Measurements from ENCODE around the gene LRSAM1.
A peak's percentile ranks its signal among the peaks of the same experiment; 100 is the strongest.

Gene LRSAM1

GRCh38 chr9:127415657-127416056, 35.7 kb upstream of the LRSAM1 start:
- no peak overlapping the region for H3K4me3 ChIP-seq (ENCODE audit: low read length)
- H3K36me3 ChIP-seq (replicated peaks; ENCODE audit: insufficient read depth, low read length): no peaks in the 10 kb centered on the region
- no peak for TF ChIP-seq EZH2 (optimal IDR thresholded peaks at IDR 0.05; ENCODE audit: low read depth, low read length)
- TF ChIP-seq, protein P1, sequence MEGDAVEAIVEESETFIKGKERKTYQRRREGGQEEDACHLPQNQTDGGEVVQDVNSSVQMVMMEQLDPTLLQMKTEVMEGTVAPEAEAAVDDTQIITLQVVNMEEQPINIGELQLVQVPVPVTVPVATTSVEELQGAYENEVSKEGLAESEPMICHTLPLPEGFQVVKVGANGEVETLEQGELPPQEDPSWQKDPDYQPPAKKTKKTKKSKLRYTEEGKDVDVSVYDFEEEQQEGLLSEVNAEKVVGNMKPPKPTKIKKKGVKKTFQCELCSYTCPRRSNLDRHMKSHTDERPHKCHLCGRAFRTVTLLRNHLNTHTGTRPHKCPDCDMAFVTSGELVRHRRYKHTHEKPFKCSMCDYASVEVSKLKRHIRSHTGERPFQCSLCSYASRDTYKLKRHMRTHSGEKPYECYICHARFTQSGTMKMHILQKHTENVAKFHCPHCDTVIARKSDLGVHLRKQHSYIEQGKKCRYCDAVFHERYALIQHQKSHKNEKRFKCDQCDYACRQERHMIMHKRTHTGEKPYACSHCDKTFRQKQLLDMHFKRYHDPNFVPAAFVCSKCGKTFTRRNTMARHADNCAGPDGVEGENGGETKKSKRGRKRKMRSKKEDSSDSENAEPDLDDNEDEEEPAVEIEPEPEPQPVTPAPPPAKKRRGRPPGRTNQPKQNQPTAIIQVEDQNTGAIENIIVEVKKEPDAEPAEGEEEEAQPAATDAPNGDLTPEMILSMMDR (IDR thresholded peaks at IDR 0.05; ENCODE audit: low read length): no peak
- TF ChIP-seq EZH2phosphoT487 (IDR thresholded peaks at IDR 0.05; ENCODE audit: low read length): no peak
- H3K4me2 ChIP-seq (ENCODE audit: low read depth, low read length): no peak overlapping the region
- no peaks in the 10 kb centered on the region for H4K20me1 ChIP-seq (ENCODE audit: insufficient read depth, low read length)
- H3K4me1 ChIP-seq (ENCODE audit: low read length): no peaks in the 10 kb centered on the region
- H3K9ac ChIP-seq (ENCODE audit: low read length): no peak overlapping the region
- H3F3A ChIP-seq (ENCODE audit: insufficient read depth, low read length): no peaks in the 10 kb centered on the region
- no peak overlapping the region for H2AFZ ChIP-seq (ENCODE audit: low read length)
- no peak for DNase-seq
- no peaks in the 10 kb centered on the region for H3K9me3 ChIP-seq (replicated peaks; ENCODE audit: insufficient read depth, low read length)
- H3K79me2 ChIP-seq (ENCODE audit: low read length): no peaks in the 10 kb centered on the region
- no peaks in the 10 kb centered on the region for H3K27me3 ChIP-seq (replicated peaks; ENCODE audit: insufficient read depth, low read length)
- H3K9me2 ChIP-seq (replicated peaks; ENCODE audit: insufficient read depth, low read length): no peaks in the 10 kb centered on the region
- no peak overlapping the region for H3K27ac ChIP-seq (ENCODE audit: low read length)

- Histone ChIP-seq H3K79me2 (ENCODE audit: low read length) (peaks cover 3% of the 10 kb centered on the region), H3K36me3 (replicated peaks; ENCODE audit: insufficient read depth, low read length) (no peaks in the 10 kb centered on the region), H3K9ac (ENCODE audit: low read length) (no peak overlapping the region), H3K9me2 (replicated peaks; ENCODE audit: insufficient read depth, low read length) (no peaks in the 10 kb centered on the region), H3K4me2 (ENCODE audit: low read depth, low read length) (no peak overlapping the region), H3F3A (ENCODE audit: insufficient read depth, low read length) (no peaks in the 10 kb centered on the region), H4K20me1 (ENCODE audit: insufficient read depth, low read length) (no peaks in the 10 kb centered on the region), H3K4me3 (ENCODE audit: low read length) (no peak overlapping the region), H3K27me3 (replicated peaks; ENCODE audit: insufficient read depth, low read length) (no peaks in the 10 kb centered on the region), H2AFZ (ENCODE audit: low read length) (no peak overlapping the region), H3K9me3 (replicated peaks; ENCODE audit: insufficient read depth, low read length) (no peaks in the 10 kb centered on the region), H3K27ac (ENCODE audit: low read length) (no peak overlapping the region), H3K4me1 (ENCODE audit: low read length) (no peaks in the 10 kb centered on the region)
- no peak for DNase-seq
- no peak for TF ChIP-seq EZH2phosphoT487 (IDR thresholded peaks at IDR 0.05; ENCODE audit: low read length)
- no peak for TF ChIP-seq EZH2 (optimal IDR thresholded peaks at IDR 0.05; ENCODE audit: low read depth, low read length)
- TF ChIP-seq, protein P1 (IDR thresholded peaks at IDR 0.05; ENCODE audit: low read length): no peak
Measured at GRCh38 chr9:127417131-127418036, 33.9 kb upstream of the LRSAM1 start.

GRCh38 chr9:127418037-127418471, 33.3 kb upstream of the LRSAM1 start:
- no peak for TF ChIP-seq EZH2phosphoT487 (IDR thresholded peaks at IDR 0.05; ENCODE audit: low read length)
- TF ChIP-seq, protein P1 (IDR thresholded peaks at IDR 0.05; ENCODE audit: low read length): peak; percentile 25
- TF ChIP-seq EZH2 (optimal IDR thresholded peaks at IDR 0.05; ENCODE audit: low read depth, low read length): no peak
- H3K36me3 ChIP-seq (replicated peaks; ENCODE audit: insufficient read depth, low read length): no peaks in the 10 kb centered on the region
- H3K9ac ChIP-seq (ENCODE audit: low read length): no peak overlapping the region
- no peak for DNase-seq
- no peaks in the 10 kb centered on the region for H4K20me1 ChIP-seq (ENCODE audit: insufficient read depth, low read length)
- peaks cover 10% of the 10 kb centered on the region for H3K79me2 ChIP-seq (ENCODE audit: low read length)
- H3F3A ChIP-seq (ENCODE audit: insufficient read depth, low read length): no peaks in the 10 kb centered on the region
- H3K27me3 ChIP-seq (replicated peaks; ENCODE audit: insufficient read depth, low read length): no peaks in the 10 kb centered on the region
- H3K27ac ChIP-seq (ENCODE audit: low read length): no peak overlapping the region
- no peak overlapping the region for H3K4me3 ChIP-seq (ENCODE audit: low read length)
- peaks cover 4% of the 10 kb centered on the region for H3K4me1 ChIP-seq (ENCODE audit: low read length)
- no peak overlapping the region for H3K4me2 ChIP-seq (ENCODE audit: low read depth, low read length)
- no peaks in the 10 kb centered on the region for H3K9me3 ChIP-seq (replicated peaks; ENCODE audit: insufficient read depth, low read length)
- H3K9me2 ChIP-seq (replicated peaks; ENCODE audit: insufficient read depth, low read length): no peaks in the 10 kb centered on the region
- no peak overlapping the region for H2AFZ ChIP-seq (ENCODE audit: low read length)

Measured in MM.1S (cell line).